Urothelium cell line (cell line): Measurements from ENCODE around the gene OR1N1.
"Not testable (repeated sequence)": the region's sequence is repeated elsewhere in the genome, so short reads cannot be mapped to it uniquely, and the experiment has no call there.

Experiments used
- DNase-seq: peaks from one replicate; pipeline ENCODE4 v3.0.0; 2011; ENCODE audit warnings: low spot score, mixed read lengths
- FAIRE-seq: peaks from 2 replicates; lab custom pipeline; 2011; peaks lifted over from hg19 to GRCh38; lab: Jason Lieb, UNC

OR1N1 gene

GRCh38 chr9:122527193-122527592 is at the start of gene OR1N1:
TSS of gene OR1N1 (minus strand) at chr9:122527293. CDS start at chr9:122527293, 0 bp downstream.
- no peak for FAIRE-seq

GRCh38 chr9:122572456-122572855 is 45.4 kb upstream of the OR1N1 start:
- DNase-seq (no peak), FAIRE-seq (no peak)

More at GRCh38 chr9:122527193-122527592, at the start of gene OR1N1:
- DNase-seq, result no peak

- DNase-seq (no peak), FAIRE-seq (no peak)
Measured at GRCh38 chr9:122567901-122568300, 40.8 kb upstream of the OR1N1 start.

- FAIRE-seq, result no peak
- no peak for DNase-seq
Measured at GRCh38 chr9:122562134-122562760, 35.2 kb upstream of the OR1N1 start.

GRCh38 chr9:122561446-122561845 is 34.4 kb upstream of the OR1N1 start:
- no peak for DNase-seq
- FAIRE-seq, result no peak

- no peak for DNase-seq
- no peak for FAIRE-seq
Measured at GRCh38 chr9:122552812-122553211, 25.7 kb upstream of the OR1N1 start, which contains the start of gene OR1N2. TSS of gene OR1N2 (plus strand) at chr9:122553112. CDS start at chr9:122553212, 100 bp downstream.

GRCh38 chr9:122551371-122551770 is 24.3 kb upstream of the OR1N1 start:
- FAIRE-seq (no peak), DNase-seq (no peak)

- FAIRE-seq (no peak), DNase-seq (no peak)
Measured at GRCh38 chr9:122546196-122546595, 19.1 kb upstream of the OR1N1 start.

GRCh38 chr9:122538757-122539156 is 11.7 kb upstream of the OR1N1 start:
- no peak for DNase-seq
- FAIRE-seq, result no peak

GRCh38 chr9:122537066-122537465 is 10.0 kb upstream of the OR1N1 start:
- FAIRE-seq, DNase-seq: not testable (repeated sequence)

- no peak for FAIRE-seq
- DNase-seq, result no peak
Measured at GRCh38 chr9:122536134-122536533, 9.0 kb upstream of the OR1N1 start.

- FAIRE-seq, result not testable (repeated sequence)
Measured at GRCh38 chr9:122531157-122531556, 4.1 kb upstream of the OR1N1 start.

GRCh38 chr9:122526602-122527001 is 491 bp downstream of the OR1N1 start:
- DNase-seq, result no peak
- FAIRE-seq, result no peak

More at GRCh38 chr9:122531157-122531556, 4.1 kb upstream of the OR1N1 start:
- not testable (repeated sequence) for DNase-seq

GRCh38 chr9:122519376-122519775 is 7.7 kb downstream of the OR1N1 start:
- FAIRE-seq (no peak), DNase-seq (no peak)

GRCh38 chr9:122518841-122519240 is 8.3 kb downstream of the OR1N1 start, which contains the start of gene OR1J4:
TSS of gene OR1J4 (plus strand) at chr9:122519141. CDS start at chr9:122519141, 0 bp downstream.
- no peak for FAIRE-seq
- no peak for DNase-seq

- FAIRE-seq (no peak), DNase-seq (no peak)
Measured at GRCh38 chr9:122518226-122518625, 8.9 kb downstream of the OR1N1 start.

- DNase-seq (no peak), FAIRE-seq (no peak)
Measured at GRCh38 chr9:122510502-122510901, 16.6 kb downstream of the OR1N1 start, which contains the start of gene OR1J2. TSS of gene OR1J2 (plus strand) at chr9:122510802. CDS start at chr9:122510802, 0 bp downstream.

- DNase-seq (no peak), FAIRE-seq (no peak)
Measured at GRCh38 chr9:122506964-122507363, 20.1 kb downstream of the OR1N1 start.

- FAIRE-seq (no peak), DNase-seq (peak; percentile 19)
Measured at GRCh38 chr9:122498883-122499288, 28.2 kb downstream of the OR1N1 start.

GRCh38 chr9:122479062-122479461 is 48.0 kb downstream of the OR1N1 start:
- no peak for FAIRE-seq
- DNase-seq, result no peak

- FAIRE-seq (no peak), DNase-seq (no peak)
Measured at GRCh38 chr9:122477826-122478225, 49.3 kb downstream of the OR1N1 start, which contains the start of gene OR1J1. TSS of gene OR1J1 (minus strand) at chr9:122477926. CDS start at chr9:122477926, 0 bp downstream.

- FAIRE-seq, result no peak
- no peak for DNase-seq
Measured at GRCh38 chr9:122477346-122477745, 49.7 kb downstream of the OR1N1 start.
